ENCODE results near the gene PTPRD. TPM values are rescaled to one million over a fixed set of nuclear protein-coding genes. Genes with fewer than 3 reads are reported as not detected.

Gene PTPRD
- polyA plus RNA-seq, 1 experiment: 0.39 TPM

- CTCF ChIA-PET: interaction anchor here (0.6 kb wide), 1 partner anchor 1541 kb away, joined by 4 read pairs; no protein-coding TSS in a partner anchor
- no peak for DNase-seq (ENCODE audit: low read depth)
- H3K4me3 ChIP-seq (ENCODE audit: low read depth, low read length): no peak overlapping the region
- H3K36me3 ChIP-seq (ENCODE audit: control insufficient read depth, insufficient read depth, low read length): no peaks in the 10 kb centered on the region
- POLR2A ChIA-PET: no interaction called here
- no peaks in the 10 kb centered on the region for H3K27me3 ChIP-seq (ENCODE audit: control insufficient read depth, insufficient read depth, low read length)
- TF ChIP-seq, protein P1, sequence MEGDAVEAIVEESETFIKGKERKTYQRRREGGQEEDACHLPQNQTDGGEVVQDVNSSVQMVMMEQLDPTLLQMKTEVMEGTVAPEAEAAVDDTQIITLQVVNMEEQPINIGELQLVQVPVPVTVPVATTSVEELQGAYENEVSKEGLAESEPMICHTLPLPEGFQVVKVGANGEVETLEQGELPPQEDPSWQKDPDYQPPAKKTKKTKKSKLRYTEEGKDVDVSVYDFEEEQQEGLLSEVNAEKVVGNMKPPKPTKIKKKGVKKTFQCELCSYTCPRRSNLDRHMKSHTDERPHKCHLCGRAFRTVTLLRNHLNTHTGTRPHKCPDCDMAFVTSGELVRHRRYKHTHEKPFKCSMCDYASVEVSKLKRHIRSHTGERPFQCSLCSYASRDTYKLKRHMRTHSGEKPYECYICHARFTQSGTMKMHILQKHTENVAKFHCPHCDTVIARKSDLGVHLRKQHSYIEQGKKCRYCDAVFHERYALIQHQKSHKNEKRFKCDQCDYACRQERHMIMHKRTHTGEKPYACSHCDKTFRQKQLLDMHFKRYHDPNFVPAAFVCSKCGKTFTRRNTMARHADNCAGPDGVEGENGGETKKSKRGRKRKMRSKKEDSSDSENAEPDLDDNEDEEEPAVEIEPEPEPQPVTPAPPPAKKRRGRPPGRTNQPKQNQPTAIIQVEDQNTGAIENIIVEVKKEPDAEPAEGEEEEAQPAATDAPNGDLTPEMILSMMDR (IDR thresholded peaks at IDR 0.05; ENCODE audit: insufficient read depth, low read depth, low read length): no peak
Observed at GRCh38 chr9:8400378-8400777, 2212.4 kb downstream of the PTPRD start.

- Histone ChIP-seq H3K36me3 (ENCODE audit: control insufficient read depth, insufficient read depth, low read length) (no peaks in the 10 kb centered on the region), H3K27me3 (ENCODE audit: control insufficient read depth, insufficient read depth, low read length) (no peaks in the 10 kb centered on the region), H3K4me3 (ENCODE audit: low read depth, low read length) (no peak overlapping the region)
- no peak for DNase-seq (ENCODE audit: low read depth)
- ChIA-PET POLR2A (no interaction called here), CTCF (no interaction called here)
- TF ChIP-seq, protein P1 (IDR thresholded peaks at IDR 0.05; ENCODE audit: insufficient read depth, low read depth, low read length): no peak
Observed at GRCh38 chr9:8395022-8395421, 2217.8 kb downstream of the PTPRD start.

DNA sequence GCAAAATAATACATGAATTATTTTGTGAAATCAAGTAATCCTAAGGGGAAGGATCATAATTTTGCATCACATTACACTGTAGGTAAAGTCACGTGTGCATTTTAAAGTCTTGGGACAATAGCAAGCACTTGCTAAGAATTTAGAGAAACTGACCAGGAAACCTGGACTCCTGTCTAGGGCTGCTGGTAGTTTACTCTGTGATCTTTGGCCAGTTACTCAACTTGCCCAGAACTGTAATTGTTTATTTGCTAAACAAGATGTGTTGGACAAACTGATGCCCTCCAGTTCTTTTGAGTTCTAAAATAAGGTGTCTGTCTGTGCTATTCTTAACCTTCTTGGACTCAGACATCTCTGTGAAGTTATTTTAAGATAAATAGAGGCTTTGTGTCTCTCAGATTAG lies 2218.5 kb downstream of the PTPRD start:
- TF ChIP-seq, protein P1 (IDR thresholded peaks at IDR 0.05; ENCODE audit: insufficient read depth, low read depth, low read length): no peak
- no peak for DNase-seq (ENCODE audit: low read depth)
- POLR2A ChIA-PET: no interaction called here
- Histone ChIP-seq H3K36me3 (ENCODE audit: control insufficient read depth, insufficient read depth, low read length) (no peaks in the 10 kb centered on the region), H3K4me3 (ENCODE audit: low read depth, low read length) (no peak overlapping the region), H3K27me3 (ENCODE audit: control insufficient read depth, insufficient read depth, low read length) (no peaks in the 10 kb centered on the region)
- CTCF ChIA-PET: no interaction called here

DNA sequence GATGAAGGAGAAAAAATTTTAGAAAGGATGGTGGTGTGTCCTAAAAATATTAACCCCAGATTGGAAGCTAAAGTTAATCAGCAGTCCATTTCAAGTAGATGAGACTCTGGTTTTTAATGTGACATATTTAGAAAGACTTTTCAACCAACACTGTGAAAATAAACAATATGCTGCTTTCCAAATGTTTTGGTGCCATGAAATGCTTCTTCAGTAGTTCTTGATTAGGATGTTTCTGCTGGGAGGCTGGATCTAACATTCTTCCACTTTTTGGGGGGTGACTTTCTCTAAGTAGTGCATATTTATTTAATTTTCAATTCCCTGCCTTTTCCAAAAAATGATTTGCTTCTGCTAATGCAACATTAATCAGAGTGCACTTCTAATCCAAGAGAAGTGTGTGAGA lies 2219.9 kb downstream of the PTPRD start:
- ChIA-PET CTCF (no interaction called here), POLR2A (no interaction called here)
- TF ChIP-seq, protein P1 (IDR thresholded peaks at IDR 0.05; ENCODE audit: insufficient read depth, low read depth, low read length): no peak
- DNase-seq (ENCODE audit: low read depth): no peak
- Histone ChIP-seq H3K27me3 (ENCODE audit: control insufficient read depth, insufficient read depth, low read length) (no peaks in the 10 kb centered on the region), H3K4me3 (ENCODE audit: low read depth, low read length) (no peak overlapping the region), H3K36me3 (ENCODE audit: control insufficient read depth, insufficient read depth, low read length) (no peaks in the 10 kb centered on the region)

- Histone ChIP-seq H3K27me3 (ENCODE audit: control insufficient read depth, insufficient read depth, low read length) (no peaks in the 10 kb centered on the region), H3K4me3 (ENCODE audit: low read depth, low read length) (no peak overlapping the region), H3K36me3 (ENCODE audit: control insufficient read depth, insufficient read depth, low read length) (no peaks in the 10 kb centered on the region)
- CTCF ChIA-PET: no interaction called here
- DNase-seq (ENCODE audit: low read depth): no peak
- TF ChIP-seq, protein P1 (IDR thresholded peaks at IDR 0.05; ENCODE audit: insufficient read depth, low read depth, low read length): no peak
- POLR2A ChIA-PET: no interaction called here
Observed at GRCh38 chr9:8391566-8391965, 2221.2 kb downstream of the PTPRD start.
